B cell (primary cell): ENCODE data around the gene WDR31. TPM values are rescaled to one million over a fixed set of nuclear protein-coding genes. Genes with fewer than 3 reads are reported as not detected.

Experiments
- ATAC-seq: fragments of 200-7000 bp; cut with Tn5 transposase; one replicate; pipeline ENCODE4 v1.10.0; 2021; ENCODE audit warnings: low read depth, mild to moderate bottlenecking, moderate number of reproducible peaks, moderate library complexity
- CTCF ChIA-PET: fragments of 350-600 bp; sonication (Branson Sonifier 250); formaldehyde crosslinking; loops from one replicate; lab custom pipeline; 2021; ENCODE audit warnings: antibody characterized with exemption, inconsistent platforms; lab: Charles Lee
- POLR2A ChIA-PET: fragments of 350-600 bp; sonication (Branson Sonifier 250); formaldehyde crosslinking; loops from one replicate; lab custom pipeline; 2021; ENCODE audit warnings: antibody characterized with exemption; lab: Charles Lee
- DNase-seq: peaks from one replicate; pipeline ENCODE4 v3.0.0; 2013
- H2AFZ ChIP-seq: 2 replicates; pipeline ENCODE4 v1.6.1; 2012; ENCODE audit warnings: mild to moderate bottlenecking, low read depth, low read length; ENCODE audit not compliant: insufficient read depth, poor library complexity, severe bottlenecking
- H3K27ac ChIP-seq, 2 donors: 1 replicate in 1 of 2; 2 replicates in 1 of 2; pipeline ENCODE4 v1.5.1; 2012 to 2013; ENCODE audit warnings: low read length in 2 of 2, mild to moderate bottlenecking in 2 of 2, moderate library complexity in 1 of 2
- H3K27me3 ChIP-seq, 4 experiments: fragments of 200-600 bp in 1 of 4; sonication (generic) in 1 of 4; replicated peaks in 1 of 4; 1 replicate in 2 of 4; 2 replicates in 2 of 4; pipeline versions ENCODE4 v1.6.1 to v1.7.0; 2013 to 2016; ENCODE audit warnings: low read length in 3 of 4, mild to moderate bottlenecking in 2 of 4, mixed read lengths in 1 of 4, moderate library complexity in 1 of 4; ENCODE audit not compliant: insufficient read depth in 4 of 4, control insufficient read depth in 3 of 4; ENCODE audit errors: control extremely low read depth in 1 of 4
- H3K36me3 ChIP-seq, 2 experiments: replicated peaks in 1 of 2; 1 replicate in 1 of 2; 2 replicates in 1 of 2; pipeline versions ENCODE4 v1.6.1 to v1.7.1; 2013; ENCODE audit warnings: low read length in 1 of 2; ENCODE audit not compliant: insufficient read depth in 2 of 2, control insufficient read depth in 1 of 2; ENCODE audit errors: control extremely low read depth in 1 of 2, extremely low read depth in 1 of 2
- H3K4me1 ChIP-seq, 2 donors: fragments of 200-600 bp in 1 of 2; sonication (generic) in 1 of 2; 1 replicate in 1 of 2; 2 replicates in 1 of 2; pipeline versions ENCODE4 v1.5.1 to v1.6.1; 2013 to 2017; ENCODE audit warnings: low read length in 2 of 2; ENCODE audit not compliant: control insufficient read depth in 2 of 2, insufficient read depth in 2 of 2
- H3K4me2 ChIP-seq: replicated peaks from 2 replicates; pipeline ENCODE3; 2012; ENCODE audit warnings: mild to moderate bottlenecking, low read depth, low read length; ENCODE audit not compliant: poor library complexity, severe bottlenecking
- H3K4me3 ChIP-seq, 5 experiments: fragments of 200-600 bp in 1 of 5; sonication (generic) in 1 of 5; 1 replicate in 3 of 5; 2 replicates in 2 of 5; pipeline versions ENCODE4 v1.5.1 to v1.7.0; 2011 to 2016; ENCODE audit warnings: low read length in 4 of 5, mild to moderate bottlenecking in 4 of 5, low read depth in 2 of 5, control low read depth in 1 of 5, moderate library complexity in 1 of 5; ENCODE audit not compliant: insufficient read depth in 1 of 5; ENCODE audit errors: control extremely low read depth in 1 of 5, extremely low read depth in 1 of 5
- H3K79me2 ChIP-seq: fragments of 200-600 bp; sonication (generic); one replicate; pipeline ENCODE4 v1.6.0; 2016; ENCODE audit warnings: low read length; ENCODE audit not compliant: control insufficient read depth, insufficient read depth
- H3K9ac ChIP-seq: fragments of 200-600 bp; sonication (generic); 2 replicates; pipeline ENCODE4 v1.6.1; 2017; ENCODE audit warnings: mild to moderate bottlenecking, low read length, moderate library complexity
- H3K9me3 ChIP-seq, 3 donors: one replicate each; pipeline versions ENCODE4 v1.6.1 to v1.7.1; 2013; ENCODE audit warnings: low read length in 2 of 3; ENCODE audit not compliant: control insufficient read depth in 2 of 3, insufficient read depth in 1 of 3; ENCODE audit errors: control extremely low read depth in 1 of 3
- H4K20me1 ChIP-seq: 2 replicates; pipeline ENCODE4 v1.6.0; 2012; ENCODE audit warnings: mild to moderate bottlenecking, low read length; ENCODE audit not compliant: insufficient read depth, control insufficient read depth, poor library complexity, severe bottlenecking
- H3K27ac Mint-ChIP-seq: one replicate; pipeline ENCODE4 v1.8.0; 2021; ENCODE audit warnings: mixed read lengths
- H3K27me3 Mint-ChIP-seq: one replicate; pipeline ENCODE4 v1.8.0; 2021; ENCODE audit warnings: mixed read lengths
- H3K4me1 Mint-ChIP-seq: one replicate; pipeline ENCODE4 v1.8.0; 2021; ENCODE audit warnings: mixed read lengths
- H3K4me3 Mint-ChIP-seq: one replicate; pipeline ENCODE4 v1.8.0; 2021; ENCODE audit warnings: mixed read lengths
- H3K9me3 Mint-ChIP-seq: one replicate; pipeline ENCODE4 v1.8.0; 2022; ENCODE audit warnings: mixed read lengths; ENCODE audit not compliant: insufficient read depth
- EZH2 ChIP-seq: IDR thresholded peaks from 2 replicates; pipeline ENCODE4 v1.6.1; 2012; ENCODE audit warnings: borderline replicate concordance, low read depth, mild to moderate bottlenecking, moderate library complexity, low read length; ENCODE audit not compliant: insufficient read depth, poor library complexity, severe bottlenecking
- WGBS: methylation state at CpG from one replicate; pipeline ENCODE4 v1.1.5; 2013; ENCODE audit warnings: missing lambda C conversion rate; ENCODE audit not compliant: insufficient coverage; 5-methylcytosine and 5-hydroxymethylcytosine counted together
- intact Hi-C: fragments of 100-400 bp; cut with micrococcal nuclease; formaldehyde crosslinking; loops from one replicate; pipeline ENCODE4 v1.10.0; 2022
- polyA plus RNA-seq: library from polyadenylated mRNA; depleted of rRNA; stranded (reverse); fragments of >200 nt; gene quantifications from 2 replicates; pipeline ENCODE4 v1.2.3, GENCODE V29; 2012
- total RNA-seq, 2 donors: library from RNA; stranded (reverse); fragments of 120-200 nt in 1 of 2; gene quantifications; 1 replicate in 1 of 2; 2 replicates in 1 of 2; pipeline versions ENCODE4 v1.2.3 to v1.2.4, GENCODE V29; 2013 to 2022
- TF ChIP-seq, protein P1 (sequence below): fragments of 200-600 bp; IDR thresholded peaks from one replicate; pipeline ENCODE4 v1.8.0; 2022; ENCODE audit warnings: antibody characterized with exemption, mild to moderate bottlenecking

WDR31 gene
- total and polyA plus RNA-seq, 2 donors (not counting 1 experiment from before 2014, with no cell fraction given): 0.36 to 0.62 TPM

DNA sequence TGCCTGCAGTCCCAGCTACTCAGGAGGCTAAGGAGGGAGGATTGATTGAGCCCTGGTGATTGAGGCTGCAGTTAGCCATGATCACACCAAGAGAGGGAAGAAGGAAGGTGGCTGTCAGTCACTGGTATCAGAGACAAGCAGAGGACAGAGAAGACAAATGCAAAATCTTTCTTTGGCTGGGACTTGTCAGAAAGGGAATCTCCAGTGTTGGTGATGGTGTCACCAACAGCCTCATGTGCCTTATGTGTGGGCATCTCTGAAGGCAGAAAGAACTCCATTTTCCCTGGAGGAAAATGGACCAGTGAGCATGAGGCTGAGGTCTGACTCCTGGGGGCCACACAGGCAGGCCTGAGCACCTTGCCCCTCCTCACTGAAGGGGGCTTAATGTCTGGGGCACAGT, 24.8 kb downstream of the WDR31 start:
- no peaks in the 10 kb centered on the region for H3K9me3 ChIP-seq
- Mint-ChIP-seq H3K9me3 (no peaks in the 10 kb centered on the region), H3K27ac (no peak overlapping the region), H3K4me1 (no peaks in the 10 kb centered on the region), H3K27me3 (peaks cover 9% of the 10 kb centered on the region), H3K4me3 (no peak overlapping the region)
- no peak overlapping the region for H3K27ac ChIP-seq
- H2AFZ ChIP-seq: no peak overlapping the region
- no peak for DNase-seq
- no peak for ATAC-seq
- no peak overlapping the region for H3K4me3 ChIP-seq
- H3K4me1 ChIP-seq: no peaks in the 10 kb centered on the region
- no peak for TF ChIP-seq EZH2
- TF ChIP-seq, protein P1, sequence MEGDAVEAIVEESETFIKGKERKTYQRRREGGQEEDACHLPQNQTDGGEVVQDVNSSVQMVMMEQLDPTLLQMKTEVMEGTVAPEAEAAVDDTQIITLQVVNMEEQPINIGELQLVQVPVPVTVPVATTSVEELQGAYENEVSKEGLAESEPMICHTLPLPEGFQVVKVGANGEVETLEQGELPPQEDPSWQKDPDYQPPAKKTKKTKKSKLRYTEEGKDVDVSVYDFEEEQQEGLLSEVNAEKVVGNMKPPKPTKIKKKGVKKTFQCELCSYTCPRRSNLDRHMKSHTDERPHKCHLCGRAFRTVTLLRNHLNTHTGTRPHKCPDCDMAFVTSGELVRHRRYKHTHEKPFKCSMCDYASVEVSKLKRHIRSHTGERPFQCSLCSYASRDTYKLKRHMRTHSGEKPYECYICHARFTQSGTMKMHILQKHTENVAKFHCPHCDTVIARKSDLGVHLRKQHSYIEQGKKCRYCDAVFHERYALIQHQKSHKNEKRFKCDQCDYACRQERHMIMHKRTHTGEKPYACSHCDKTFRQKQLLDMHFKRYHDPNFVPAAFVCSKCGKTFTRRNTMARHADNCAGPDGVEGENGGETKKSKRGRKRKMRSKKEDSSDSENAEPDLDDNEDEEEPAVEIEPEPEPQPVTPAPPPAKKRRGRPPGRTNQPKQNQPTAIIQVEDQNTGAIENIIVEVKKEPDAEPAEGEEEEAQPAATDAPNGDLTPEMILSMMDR: no peak
- intact Hi-C loops: no loop called here
- H3K4me2 ChIP-seq: no peak overlapping the region
- no peaks in the 10 kb centered on the region for H3K36me3 ChIP-seq
- H3K27me3 ChIP-seq: no peaks in the 10 kb centered on the region
- no peaks in the 10 kb centered on the region for H4K20me1 ChIP-seq
- H3K9ac ChIP-seq: no peak overlapping the region
- POLR2A ChIA-PET: no interaction called here
- CTCF ChIA-PET: interaction anchor here (0.9 kb wide), 1 partner anchor 131 kb away, joined by 3 read pairs; no protein-coding TSS in a partner anchor
- H3K79me2 ChIP-seq: no peaks in the 10 kb centered on the region

- no peak for TF ChIP-seq EZH2
- TF ChIP-seq, protein P1: no peak
- Histone ChIP-seq H3K27ac (no peak overlapping the region), H3K4me2 (no peak overlapping the region), H2AFZ (no peak overlapping the region), H3K9me3 (no peaks in the 10 kb centered on the region), H3K36me3 (no peaks in the 10 kb centered on the region), H4K20me1 (no peaks in the 10 kb centered on the region), H3K27me3 (no peaks in the 10 kb centered on the region), H3K9ac (no peak overlapping the region), H3K4me1 (no peaks in the 10 kb centered on the region), H3K4me3 (no peak overlapping the region), H3K79me2 (no peaks in the 10 kb centered on the region)
- no peaks in the 10 kb centered on the region for H3K4me1 Mint-ChIP-seq
- DNase-seq (no peak), ATAC-seq (no peak)
- H3K27ac Mint-ChIP-seq: no peak overlapping the region
- intact Hi-C loops: no loop called here
- H3K9me3 Mint-ChIP-seq: no peaks in the 10 kb centered on the region
- peaks cover 9% of the 10 kb centered on the region for H3K27me3 Mint-ChIP-seq
- 98% methylated on average over 4 of the region's 5 CpGs for WGBS
- POLR2A ChIA-PET: no interaction called here
- H3K4me3 Mint-ChIP-seq: no peak overlapping the region
- CTCF ChIA-PET: interaction anchor here (1.1 kb wide), 1 partner anchor 88 kb away, joined by 3 read pairs; the partner anchor contains the start of gene ALAD
These were observed 26.8 kb downstream of the WDR31 start for GRCh38 chr9:113313261-113313660.
